ENCODE data around the gene PLA2G4E.

GRCh38 chr15:41977757-41978383 lies 43.0 kb downstream of the PLA2G4E start:
- TF ChIP-seq, protein P1, sequence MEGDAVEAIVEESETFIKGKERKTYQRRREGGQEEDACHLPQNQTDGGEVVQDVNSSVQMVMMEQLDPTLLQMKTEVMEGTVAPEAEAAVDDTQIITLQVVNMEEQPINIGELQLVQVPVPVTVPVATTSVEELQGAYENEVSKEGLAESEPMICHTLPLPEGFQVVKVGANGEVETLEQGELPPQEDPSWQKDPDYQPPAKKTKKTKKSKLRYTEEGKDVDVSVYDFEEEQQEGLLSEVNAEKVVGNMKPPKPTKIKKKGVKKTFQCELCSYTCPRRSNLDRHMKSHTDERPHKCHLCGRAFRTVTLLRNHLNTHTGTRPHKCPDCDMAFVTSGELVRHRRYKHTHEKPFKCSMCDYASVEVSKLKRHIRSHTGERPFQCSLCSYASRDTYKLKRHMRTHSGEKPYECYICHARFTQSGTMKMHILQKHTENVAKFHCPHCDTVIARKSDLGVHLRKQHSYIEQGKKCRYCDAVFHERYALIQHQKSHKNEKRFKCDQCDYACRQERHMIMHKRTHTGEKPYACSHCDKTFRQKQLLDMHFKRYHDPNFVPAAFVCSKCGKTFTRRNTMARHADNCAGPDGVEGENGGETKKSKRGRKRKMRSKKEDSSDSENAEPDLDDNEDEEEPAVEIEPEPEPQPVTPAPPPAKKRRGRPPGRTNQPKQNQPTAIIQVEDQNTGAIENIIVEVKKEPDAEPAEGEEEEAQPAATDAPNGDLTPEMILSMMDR (IDR thresholded peaks at IDR 0.05): no peak
- no peak for TF ChIP-seq POLR2A (IDR thresholded peaks at IDR 0.05; ENCODE audit: low read depth)

Data from esophagus muscularis mucosa (tissue), 3 donors.